MM.1S (cell line): ENCODE data around the gene GABARAP.

Experiments used
- DNase-seq: peaks from one replicate; pipeline ENCODE4 v3.0.0-alpha.2; 2015
- H2AFZ ChIP-seq: fragments of 300-600 bp; sonication (generic); 2 replicates; pipeline ENCODE4 v1.6.0; 2016; ENCODE audit warnings: antibody characterized with exemption, low read length
- H3F3A ChIP-seq: fragments of 300-600 bp; sonication (generic); 2 replicates; pipeline ENCODE4 v1.6.1; 2016; ENCODE audit warnings: mild to moderate bottlenecking, antibody characterized with exemption, low read length, moderate library complexity, mixed read lengths; ENCODE audit not compliant: insufficient read depth
- H3K27ac ChIP-seq: fragments of 300-600 bp; sonication (generic); 2 replicates; pipeline ENCODE4 v1.5.1; 2016; ENCODE audit warnings: mild to moderate bottlenecking, low read length
- H3K27me3 ChIP-seq: fragments of 300-600 bp; sonication (generic); replicated peaks from 2 replicates; pipeline ENCODE4 v1.6.0; 2016; ENCODE audit warnings: low read length; ENCODE audit not compliant: insufficient read depth
- H3K36me3 ChIP-seq: fragments of 300-600 bp; sonication (generic); replicated peaks from 2 replicates; pipeline ENCODE4 v1.6.1; 2016; ENCODE audit warnings: mild to moderate bottlenecking, low read length, mixed read lengths; ENCODE audit not compliant: insufficient read depth
- H3K4me1 ChIP-seq: fragments of 300-600 bp; sonication (generic); 2 replicates; pipeline ENCODE4 v1.6.1; 2016; ENCODE audit warnings: low read length, mixed read lengths
- H3K4me2 ChIP-seq: fragments of 300-600 bp; sonication (generic); 2 replicates; pipeline ENCODE4 v1.6.0; 2016; ENCODE audit warnings: low read depth, low read length
- H3K4me3 ChIP-seq: fragments of 300-600 bp; sonication (generic); 2 replicates; pipeline ENCODE4 v1.5.1; 2016; ENCODE audit warnings: low read length, mixed read lengths
- H3K79me2 ChIP-seq: fragments of 300-600 bp; sonication (generic); 2 replicates; pipeline ENCODE4 v1.6.1; 2016; ENCODE audit warnings: mixed run types, low read length, mixed read lengths
- H3K9ac ChIP-seq: fragments of 300-600 bp; sonication (generic); 2 replicates; pipeline ENCODE4 v1.6.1; 2016; ENCODE audit warnings: low read length, mixed read lengths
- H3K9me2 ChIP-seq: fragments of 300-600 bp; sonication (generic); replicated peaks from 2 replicates; pipeline ENCODE4 v1.6.1; 2016; ENCODE audit warnings: mild to moderate bottlenecking, low read length, mixed read lengths; ENCODE audit not compliant: insufficient read depth
- H3K9me3 ChIP-seq: fragments of 300-600 bp; sonication (generic); replicated peaks from 2 replicates; pipeline ENCODE4 v1.6.1; 2016; ENCODE audit warnings: mild to moderate bottlenecking, low read length, mixed read lengths; ENCODE audit not compliant: insufficient read depth
- H4K20me1 ChIP-seq: fragments of 300-600 bp; sonication (generic); 2 replicates; pipeline ENCODE4 v1.6.1; 2016; ENCODE audit warnings: mild to moderate bottlenecking, low read length, moderate library complexity, mixed read lengths; ENCODE audit not compliant: insufficient read depth
- EZH2 ChIP-seq: fragments of 300-600 bp; sonication (generic); optimal IDR thresholded peaks from 2 replicates; pipeline ENCODE3; 2017; ENCODE audit warnings: low read depth, mild to moderate bottlenecking, antibody characterized with exemption, low read length, mixed read lengths
- EZH2phosphoT487 ChIP-seq: fragments of 300-600 bp; sonication (generic); IDR thresholded peaks from 2 replicates; pipeline ENCODE4 v1.6.1; 2018; ENCODE audit warnings: antibody characterized with exemption, low read length
- TF ChIP-seq, protein P1 (sequence below): fragments of 300-600 bp; sonication (generic); IDR thresholded peaks from 2 replicates; pipeline ENCODE4 v1.5.1; 2016; ENCODE audit warnings: antibody characterized with exemption, low read length, mixed read lengths

The GABARAP gene

DNA sequence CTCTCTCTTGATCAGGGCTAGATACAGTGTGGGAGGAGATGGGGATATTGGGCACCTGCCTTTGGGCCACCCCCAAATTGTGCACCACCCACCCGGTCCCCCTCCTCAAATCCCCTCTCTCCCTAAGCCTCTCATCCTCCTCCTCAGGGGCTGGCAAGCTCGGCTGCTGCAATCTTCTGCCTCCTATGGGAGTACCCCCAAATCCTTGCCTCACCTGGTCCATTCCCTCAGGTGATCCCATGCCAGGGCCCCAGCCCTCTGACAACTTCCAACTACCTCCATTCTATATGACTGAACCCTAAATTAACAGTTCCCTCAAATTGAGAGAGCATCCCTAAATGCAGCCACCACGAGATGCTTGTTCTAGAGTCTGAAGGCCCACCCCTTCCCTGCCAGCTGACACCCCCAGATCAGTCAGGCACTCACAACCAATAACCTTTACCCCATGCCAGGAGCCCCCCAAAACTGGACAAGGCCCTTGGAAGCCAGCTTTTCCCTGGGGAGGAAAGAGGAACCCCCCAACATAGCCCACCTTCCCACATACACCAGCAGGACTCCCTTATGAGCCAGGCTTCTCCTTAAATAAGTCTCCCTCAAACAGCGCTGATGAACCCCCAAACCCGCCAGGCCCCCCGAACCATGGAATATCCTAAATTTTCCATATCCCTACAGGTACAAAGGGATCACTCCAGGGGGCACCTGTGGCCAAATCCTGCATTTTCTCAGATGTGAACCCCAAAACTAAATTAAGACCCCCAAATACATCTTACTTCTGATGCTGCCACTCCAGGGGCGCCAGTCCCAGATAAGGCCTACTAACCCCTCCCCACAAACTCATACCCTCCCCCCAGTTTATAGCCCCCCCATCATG is 25.8 kb downstream of the GABARAP start:
- Histone ChIP-seq H3K79me2 (peaks cover 22% of the 10 kb centered on the region), H3K9me3 (no peaks in the 10 kb centered on the region), H3K4me1 (peaks cover 24% of the 10 kb centered on the region), H4K20me1 (no peaks in the 10 kb centered on the region), H3K36me3 (no peaks in the 10 kb centered on the region), H3K9me2 (no peaks in the 10 kb centered on the region), H3K4me2 (no peak overlapping the region), H3K27ac (no peak overlapping the region), H3K27me3 (peaks cover 37% of the 10 kb centered on the region), H3K4me3 (no peak overlapping the region), H3F3A (no peaks in the 10 kb centered on the region), H2AFZ (no peak overlapping the region), H3K9ac (no peak overlapping the region)
- no peak for DNase-seq
- TF ChIP-seq EZH2phosphoT487 (no peak), EZH2 (no peak)
- TF ChIP-seq, protein P1, sequence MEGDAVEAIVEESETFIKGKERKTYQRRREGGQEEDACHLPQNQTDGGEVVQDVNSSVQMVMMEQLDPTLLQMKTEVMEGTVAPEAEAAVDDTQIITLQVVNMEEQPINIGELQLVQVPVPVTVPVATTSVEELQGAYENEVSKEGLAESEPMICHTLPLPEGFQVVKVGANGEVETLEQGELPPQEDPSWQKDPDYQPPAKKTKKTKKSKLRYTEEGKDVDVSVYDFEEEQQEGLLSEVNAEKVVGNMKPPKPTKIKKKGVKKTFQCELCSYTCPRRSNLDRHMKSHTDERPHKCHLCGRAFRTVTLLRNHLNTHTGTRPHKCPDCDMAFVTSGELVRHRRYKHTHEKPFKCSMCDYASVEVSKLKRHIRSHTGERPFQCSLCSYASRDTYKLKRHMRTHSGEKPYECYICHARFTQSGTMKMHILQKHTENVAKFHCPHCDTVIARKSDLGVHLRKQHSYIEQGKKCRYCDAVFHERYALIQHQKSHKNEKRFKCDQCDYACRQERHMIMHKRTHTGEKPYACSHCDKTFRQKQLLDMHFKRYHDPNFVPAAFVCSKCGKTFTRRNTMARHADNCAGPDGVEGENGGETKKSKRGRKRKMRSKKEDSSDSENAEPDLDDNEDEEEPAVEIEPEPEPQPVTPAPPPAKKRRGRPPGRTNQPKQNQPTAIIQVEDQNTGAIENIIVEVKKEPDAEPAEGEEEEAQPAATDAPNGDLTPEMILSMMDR: no peak

DNA sequence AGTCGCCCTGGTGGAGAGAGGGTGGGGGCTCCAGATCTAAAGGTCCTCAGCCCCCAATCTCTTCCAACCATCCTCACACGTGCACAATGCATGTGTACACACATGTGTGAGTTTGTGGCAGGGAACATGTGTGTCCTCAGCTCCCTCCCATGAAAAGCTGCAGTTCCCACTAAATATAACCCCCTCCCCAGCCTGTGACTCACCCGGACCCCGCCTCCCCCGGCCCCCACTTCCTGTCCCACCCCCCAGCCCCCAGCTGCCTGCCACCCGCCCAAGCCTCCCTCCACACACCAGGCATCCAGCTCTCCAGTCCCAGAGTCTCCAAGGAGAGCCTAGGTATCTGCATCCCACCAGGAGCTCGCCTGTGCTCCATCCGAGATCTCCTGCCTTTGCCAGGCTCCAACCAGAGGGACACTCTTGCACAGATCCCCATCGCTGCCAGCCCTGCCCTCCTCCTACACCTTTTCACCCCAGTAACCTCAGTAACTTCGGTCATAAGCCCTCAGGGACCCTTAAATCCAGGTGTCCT is 26.5 kb downstream of the GABARAP start:
- TF ChIP-seq, protein P1: no peak
- TF ChIP-seq EZH2: no peak
- no peak for TF ChIP-seq EZH2phosphoT487
- no peaks in the 10 kb centered on the region for H3K9me2 ChIP-seq
- H3K9me3 ChIP-seq: no peaks in the 10 kb centered on the region
- H3F3A ChIP-seq: no peaks in the 10 kb centered on the region
- H3K4me3 ChIP-seq: no peak overlapping the region
- H3K9ac ChIP-seq: no peak overlapping the region
- no peak overlapping the region for H2AFZ ChIP-seq
- H3K27ac ChIP-seq: no peak overlapping the region
- peaks cover 18% of the 10 kb centered on the region for H3K4me1 ChIP-seq
- peaks cover 43% of the 10 kb centered on the region for H3K27me3 ChIP-seq
- H3K4me2 ChIP-seq: no peak overlapping the region
- no peaks in the 10 kb centered on the region for H4K20me1 ChIP-seq
- no peaks in the 10 kb centered on the region for H3K36me3 ChIP-seq
- H3K79me2 ChIP-seq: peaks cover 14% of the 10 kb centered on the region
- no peak for DNase-seq

- TF ChIP-seq EZH2 (no peak), EZH2phosphoT487 (no peak)
- TF ChIP-seq, protein P1: no peak
- Histone ChIP-seq H3K9me3 (no peaks in the 10 kb centered on the region), H3K4me1 (peaks cover 16% of the 10 kb centered on the region), H3K4me3 (no peak overlapping the region), H3K9ac (no peak overlapping the region), H3K27me3 (peaks cover 49% of the 10 kb centered on the region), H3F3A (no peaks in the 10 kb centered on the region), H4K20me1 (no peaks in the 10 kb centered on the region), H3K36me3 (no peaks in the 10 kb centered on the region), H3K79me2 (peaks cover 9% of the 10 kb centered on the region), H3K4me2 (peak overlapping the region; percentile 68; the same call in 1 of the 2 replicates), H2AFZ (no peak overlapping the region), H3K9me2 (no peaks in the 10 kb centered on the region), H3K27ac (no peak overlapping the region)
- DNase-seq: no peak
Observed at GRCh38 chr17:7215136-7215638, 27.1 kb downstream of the GABARAP start.
